ENCODE measurements around the gene DYNLRB1.
A peak's percentile ranks its signal among the peaks of the same experiment; 100 is the strongest.

Gene DYNLRB1

DNA sequence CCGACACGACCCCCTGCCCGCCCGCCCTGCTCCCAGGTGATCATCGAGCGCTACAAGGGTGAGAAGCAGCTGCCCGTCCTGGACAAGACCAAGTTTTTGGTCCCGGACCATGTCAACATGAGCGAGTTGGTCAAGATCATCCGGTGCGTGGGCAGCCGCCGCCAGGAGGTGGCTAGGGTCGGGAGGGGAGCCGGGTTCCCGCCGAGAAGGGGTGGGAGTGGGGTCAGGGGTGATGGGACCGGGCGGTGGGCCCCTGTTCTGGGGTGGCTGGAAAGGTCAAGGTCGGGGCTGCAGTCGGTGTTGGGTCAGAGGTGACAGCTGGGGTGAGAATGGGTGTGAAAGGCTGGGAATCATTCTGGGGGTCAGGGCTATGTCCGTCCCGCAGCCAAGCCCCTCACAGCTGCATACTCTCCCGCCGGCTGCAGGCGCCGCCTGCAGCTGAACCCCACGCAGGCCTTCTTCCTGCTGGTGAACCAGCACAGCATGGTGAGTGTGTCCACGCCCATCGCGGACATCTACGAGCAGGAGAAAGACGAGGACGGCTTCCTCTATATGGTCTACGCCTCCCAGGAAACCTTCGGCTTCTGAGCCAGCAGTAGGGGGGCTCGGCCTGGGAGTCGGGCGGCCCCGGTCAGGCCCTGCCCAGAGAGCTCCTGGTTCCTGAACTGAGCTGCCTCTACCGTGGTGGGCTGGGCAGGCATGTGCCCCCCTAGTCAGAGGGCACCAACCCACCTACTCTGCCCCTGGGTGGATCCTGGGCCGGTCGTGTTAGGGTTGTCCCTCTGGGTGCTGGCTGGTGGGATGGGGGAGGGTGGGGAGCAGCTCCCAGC is 43.3 kb downstream of the DYNLRB1 start:
- DNase-seq, result peak; percentile 47

DNA sequence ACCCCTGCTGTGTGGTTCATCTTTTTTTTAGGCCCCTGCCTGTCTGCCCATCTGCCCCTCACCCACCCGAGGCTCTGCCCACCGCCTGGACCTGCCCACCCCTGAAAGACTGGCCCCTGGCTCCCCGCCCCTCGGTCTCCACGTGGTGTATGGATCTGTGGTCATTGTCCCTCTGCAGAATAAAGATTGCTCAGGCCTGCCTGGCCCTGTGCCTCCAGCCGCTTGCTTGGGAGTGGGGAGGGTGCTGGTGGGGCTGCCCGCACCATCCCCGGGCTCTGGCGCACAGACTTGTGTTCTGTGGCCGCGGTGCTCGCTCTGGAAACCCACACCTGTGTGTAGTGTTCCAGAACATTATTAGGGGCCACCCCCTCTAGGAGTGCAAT is 43.9 kb downstream of the DYNLRB1 start:
- no peak for DNase-seq

DNA sequence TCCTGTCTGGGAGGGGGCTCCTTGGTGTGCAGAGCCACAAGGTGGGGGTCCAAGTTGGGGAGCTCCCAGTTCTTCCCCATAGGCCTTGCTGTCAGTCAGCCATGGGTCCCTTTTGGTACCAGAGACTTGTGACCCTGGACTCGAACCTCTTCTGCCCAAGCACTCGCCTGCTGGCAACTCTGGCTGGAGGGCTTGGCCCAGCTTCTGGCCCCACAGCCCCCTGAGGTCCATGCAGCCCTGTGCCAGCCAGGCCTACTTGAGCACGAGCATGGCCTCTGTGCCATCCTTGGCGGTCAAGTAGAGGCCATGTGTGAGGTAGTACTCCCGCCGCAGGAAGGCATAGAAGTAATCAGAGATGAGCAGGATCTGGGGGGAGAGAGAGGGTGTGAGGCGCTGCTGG is 44.4 kb downstream of the DYNLRB1 start:
- no peak for DNase-seq

DNA sequence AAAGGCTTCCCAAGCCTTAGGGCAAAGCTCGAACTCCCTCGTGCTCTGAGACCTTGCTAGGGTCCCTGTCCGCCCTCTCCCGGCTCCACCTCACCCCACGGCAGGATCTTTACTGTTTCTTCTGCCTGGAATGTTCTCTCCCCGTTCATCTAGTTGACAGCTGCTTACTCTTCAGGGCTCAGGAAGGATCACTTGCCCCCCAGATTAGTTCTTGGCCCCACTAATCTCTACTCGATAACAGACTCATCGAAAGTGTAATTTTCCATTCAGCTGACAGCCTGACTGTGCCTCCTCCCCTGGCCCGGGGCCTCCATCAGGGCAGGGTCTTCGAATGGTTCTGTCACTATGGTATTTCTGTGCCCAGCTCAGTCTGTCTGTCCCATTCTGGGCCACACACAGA is 45.4 kb downstream of the DYNLRB1 start:
- no peak for DNase-seq

DNA sequence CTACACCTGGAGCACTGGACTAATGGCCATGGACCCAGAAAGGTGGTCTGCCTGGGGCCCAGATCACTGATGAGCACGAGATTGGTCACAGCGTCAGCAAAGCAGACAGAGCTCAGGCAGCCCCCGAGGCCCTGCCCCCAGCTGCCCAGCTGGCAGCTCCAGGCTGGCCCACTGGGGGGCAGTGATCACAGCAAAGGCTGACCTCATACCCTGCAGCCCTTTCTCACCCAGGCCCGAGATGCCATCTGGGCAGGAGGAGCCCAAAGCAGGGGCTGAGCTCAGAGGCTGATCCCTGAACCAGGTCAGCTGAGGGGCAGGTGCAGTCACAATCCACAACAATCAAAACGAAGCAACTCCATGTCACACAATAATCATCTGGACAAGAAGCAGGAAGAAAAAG is 46.4 kb downstream of the DYNLRB1 start:
- no peak for DNase-seq

DNA sequence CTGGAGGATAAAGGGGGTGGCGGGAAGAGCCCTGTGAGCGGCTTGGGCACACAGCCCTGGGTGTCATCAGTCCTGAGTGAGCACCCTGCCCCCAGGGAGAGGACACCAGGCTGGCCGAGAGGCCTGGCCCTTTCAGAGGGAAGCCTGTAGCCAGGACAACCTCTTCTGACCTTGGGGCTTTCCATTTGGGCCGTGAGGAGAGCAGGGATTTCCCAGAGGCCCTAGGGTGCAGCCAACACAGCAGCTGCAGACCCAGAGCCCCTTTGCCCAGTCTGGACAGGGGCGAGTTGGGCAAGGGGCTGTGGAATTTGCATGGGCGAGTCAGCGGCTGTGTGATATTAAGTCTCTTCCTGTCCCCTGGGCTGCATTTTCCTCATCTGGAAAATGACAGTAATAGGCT is 48.6 kb downstream of the DYNLRB1 start:
- DNase-seq, result no peak

DNA sequence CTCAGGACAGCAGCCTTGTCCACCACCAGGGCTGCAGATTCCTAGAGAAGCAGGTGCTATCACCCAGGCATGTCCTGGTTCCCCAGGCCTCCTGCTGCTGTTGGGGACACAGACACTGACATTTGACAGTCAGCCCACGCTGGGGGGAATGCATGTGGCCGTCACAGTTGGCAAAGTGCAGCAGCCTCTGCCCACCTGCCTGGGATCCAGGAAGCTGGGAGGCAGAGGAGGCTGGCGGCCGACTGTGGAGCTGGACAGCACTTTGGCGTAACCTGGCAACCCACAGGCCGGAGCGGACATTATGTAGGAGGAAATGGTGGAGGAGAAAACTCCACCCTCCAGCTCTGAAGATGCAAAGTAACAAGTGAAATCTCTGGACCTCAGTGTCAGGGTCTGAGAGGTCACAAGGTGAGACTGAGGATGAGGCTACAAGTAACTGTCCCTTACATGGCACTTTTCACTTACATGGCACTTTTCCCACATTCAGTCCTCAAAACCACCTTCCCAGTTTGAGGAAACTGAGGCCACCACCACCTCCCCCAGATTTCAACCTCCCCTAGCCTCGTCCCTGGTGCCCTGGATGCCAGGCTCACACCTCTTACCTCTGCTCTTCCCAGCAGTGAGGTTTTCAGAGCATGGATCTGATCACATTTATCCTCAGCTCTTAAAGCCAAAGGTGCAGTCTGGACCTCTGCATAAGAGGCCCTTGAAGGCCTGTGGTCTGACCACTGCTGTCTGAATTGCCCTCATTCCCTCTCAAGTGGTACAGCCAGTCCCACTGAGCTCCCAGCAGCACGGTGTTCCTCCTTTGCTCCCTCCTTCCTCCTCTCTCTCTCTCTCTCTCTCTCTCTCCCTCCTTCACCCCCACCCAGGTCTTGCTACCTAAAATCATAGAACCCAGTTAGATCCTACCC is 51.0 kb downstream of the DYNLRB1 start:
- DNase-seq, result no peak

DNA sequence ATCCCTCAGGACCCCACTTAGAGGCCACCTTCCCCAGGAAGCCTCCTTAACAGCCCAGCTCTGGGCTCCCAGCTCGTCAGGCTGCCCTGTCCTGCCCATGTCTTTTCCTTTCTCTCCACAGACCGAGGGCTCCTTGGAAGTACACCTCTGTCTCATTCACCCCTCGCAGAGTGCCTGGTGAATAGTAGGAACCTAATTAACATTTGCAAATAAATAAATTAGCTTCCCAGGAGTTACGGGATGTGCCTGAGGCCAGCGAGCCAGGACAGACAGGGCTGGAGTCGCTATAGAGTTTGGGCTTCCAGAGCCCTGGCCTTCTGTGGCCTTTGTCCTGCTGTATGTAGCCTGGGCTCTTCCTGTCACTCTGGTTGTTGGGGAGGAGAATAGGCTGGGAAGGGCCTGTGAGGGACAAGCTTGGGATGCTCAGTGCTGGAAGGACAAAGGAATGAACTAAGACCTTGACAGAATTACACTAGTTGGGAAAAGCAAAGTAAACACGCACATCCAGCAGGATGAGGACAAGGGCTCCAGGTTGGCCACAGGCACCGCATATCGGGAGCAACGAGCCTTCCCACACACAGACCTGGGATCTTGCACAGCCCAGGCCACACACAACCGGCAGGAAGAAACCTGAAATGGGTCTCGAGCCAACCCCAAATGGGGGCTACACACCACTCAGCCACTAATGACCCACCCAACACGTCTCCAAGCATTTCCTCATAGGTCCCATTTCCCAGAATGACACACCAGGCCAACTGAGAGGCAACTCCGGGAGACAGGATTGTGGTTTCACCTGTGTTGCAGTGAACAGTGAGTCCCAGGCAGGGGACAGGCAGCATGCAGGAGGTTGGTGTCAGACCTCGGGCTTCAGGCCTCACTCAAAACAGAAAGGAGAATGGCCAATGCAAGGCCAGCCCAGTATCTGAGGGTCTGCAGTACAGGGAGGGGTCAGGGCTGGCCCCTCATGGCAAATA is 52.0 kb downstream of the DYNLRB1 start:
- no peak for DNase-seq

DNA sequence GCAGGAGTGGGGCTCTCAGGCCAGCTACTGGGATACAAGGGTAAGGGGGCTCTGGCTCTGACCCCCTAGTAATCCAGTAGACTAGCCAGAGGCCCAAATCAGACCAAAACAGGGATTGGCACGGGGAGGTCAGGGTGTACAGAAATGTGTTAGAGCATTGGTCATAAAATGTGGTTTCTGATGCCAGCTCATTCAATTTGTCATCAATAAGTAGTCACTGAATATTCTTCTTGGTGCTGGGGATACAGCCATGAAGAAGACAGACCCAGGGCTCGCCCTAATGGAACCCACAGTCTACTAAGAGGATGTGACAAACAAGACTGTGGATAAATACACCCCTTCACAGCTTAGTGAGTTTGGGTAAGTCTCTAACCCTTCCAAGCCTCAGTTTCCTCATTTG is 53.4 kb downstream of the DYNLRB1 start:
- no peak for DNase-seq

DNA sequence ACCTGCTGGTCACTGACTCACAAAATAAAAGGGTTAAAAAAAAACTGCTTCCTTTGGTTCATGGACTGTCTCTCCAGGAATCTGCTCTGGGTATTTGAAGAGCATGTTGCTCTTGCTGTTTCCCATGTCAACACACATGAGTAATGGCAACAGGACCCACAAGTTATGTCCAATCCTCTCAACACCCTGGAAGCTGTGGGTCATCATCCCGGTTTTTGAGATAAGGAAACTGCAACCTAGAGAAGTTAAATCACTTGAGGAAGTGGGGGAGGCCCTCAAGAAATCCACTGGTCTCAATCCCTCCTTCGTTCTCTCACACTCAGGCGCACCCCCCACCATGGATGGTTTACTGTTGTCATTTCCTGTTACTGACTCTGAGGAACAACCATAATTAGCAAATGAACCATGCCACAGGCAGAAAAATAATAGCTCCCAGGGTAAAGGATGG is 54.7 kb downstream of the DYNLRB1 start:
- no peak for DNase-seq

DNA sequence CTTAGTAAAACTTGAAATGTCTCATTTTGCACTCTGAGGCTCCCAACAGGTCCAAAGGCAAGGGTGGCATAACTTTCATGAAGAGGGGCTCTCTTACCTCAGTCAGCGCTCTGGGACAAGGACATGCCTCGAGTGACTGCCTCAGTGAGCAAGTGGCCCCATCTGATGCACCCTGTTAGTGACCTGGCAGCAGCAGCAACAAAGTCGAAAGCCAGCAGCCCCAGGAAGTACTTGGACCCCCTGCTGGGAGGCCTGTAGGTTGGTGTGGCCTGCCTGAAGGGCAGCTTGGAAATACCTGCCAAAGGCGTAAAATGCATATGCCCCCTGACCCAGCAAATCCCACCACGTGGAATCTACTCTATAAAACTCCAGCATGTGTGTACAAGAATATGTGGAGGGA is 55.5 kb downstream of the DYNLRB1 start:
- DNase-seq, result no peak

DNA sequence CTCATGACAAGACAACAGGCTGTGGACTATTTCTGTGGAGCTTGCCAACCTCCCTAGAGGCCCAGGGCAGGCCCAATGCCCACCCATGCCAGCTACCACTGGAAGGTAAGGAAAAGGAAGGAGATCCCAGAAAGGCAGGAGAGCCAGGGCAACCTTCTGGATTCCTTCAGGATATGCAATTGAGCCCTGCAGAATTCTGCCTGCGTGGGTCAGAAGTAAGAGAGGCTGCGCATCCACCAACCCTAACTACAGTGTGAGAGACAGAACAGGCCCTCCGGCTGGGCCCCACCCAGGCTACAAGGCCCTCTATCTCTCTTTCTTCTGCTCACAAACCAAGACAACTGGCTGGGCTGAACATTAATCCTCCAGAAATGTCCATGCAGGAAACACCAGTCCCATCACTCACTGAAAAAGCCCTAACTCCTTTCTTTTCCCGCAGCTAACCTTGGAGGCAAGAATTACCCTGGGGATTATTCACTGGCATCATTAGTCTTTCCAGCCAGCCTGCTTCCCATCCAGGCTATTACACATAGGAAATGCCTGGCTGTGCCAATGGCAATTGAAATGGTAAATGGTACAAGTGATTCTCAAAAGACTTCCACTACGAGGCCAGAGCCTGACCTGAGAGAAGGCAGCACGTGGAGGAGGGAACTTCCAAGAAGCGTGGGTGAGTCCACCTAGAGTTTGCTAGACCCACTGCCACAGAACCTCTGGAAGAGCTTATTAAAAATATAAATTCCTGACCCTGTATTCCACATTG is 57.5 kb downstream of the DYNLRB1 start:
- DNase-seq, result no peak

DNA sequence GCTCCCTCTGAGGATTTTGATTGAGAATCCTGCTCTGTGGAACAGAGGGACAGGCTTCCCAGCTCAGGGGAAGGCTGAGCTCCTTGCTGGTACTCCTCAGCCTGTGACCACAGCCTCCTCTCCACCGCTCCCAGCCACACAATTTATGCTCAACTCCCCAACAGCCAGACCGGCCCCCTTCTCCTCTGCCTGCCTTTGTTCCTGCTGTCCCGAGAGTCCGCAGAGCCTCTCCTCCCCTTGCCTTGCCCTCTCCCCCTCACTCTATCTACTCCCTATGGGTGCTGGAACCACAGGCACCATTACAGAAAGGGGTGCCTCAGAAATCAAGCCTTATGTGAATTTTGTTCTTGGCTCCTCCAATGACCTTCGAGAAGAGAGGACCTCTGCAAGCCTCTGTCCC is 58.2 kb downstream of the DYNLRB1 start:
- DNase-seq, result no peak

DNA sequence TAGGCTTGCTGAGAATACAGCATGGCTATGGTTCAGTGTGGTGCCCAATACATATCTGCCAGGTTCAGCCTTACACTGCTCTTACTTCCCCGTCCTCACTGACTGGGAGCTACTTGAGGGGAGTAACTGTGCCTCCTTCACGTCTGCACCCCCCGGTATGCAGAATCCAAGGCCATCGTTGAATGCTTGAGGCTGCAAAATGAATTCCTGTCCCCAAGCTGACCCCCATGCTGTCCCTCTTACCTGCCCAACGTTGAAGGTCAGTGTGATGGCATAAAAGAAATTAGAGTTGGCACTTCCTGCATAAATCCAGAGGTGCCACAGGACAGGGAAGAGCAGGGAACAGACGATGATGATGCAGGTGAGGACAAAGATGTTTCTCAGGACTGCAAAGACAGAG is 58.6 kb downstream of the DYNLRB1 start:
- DNase-seq, result no peak

DNA sequence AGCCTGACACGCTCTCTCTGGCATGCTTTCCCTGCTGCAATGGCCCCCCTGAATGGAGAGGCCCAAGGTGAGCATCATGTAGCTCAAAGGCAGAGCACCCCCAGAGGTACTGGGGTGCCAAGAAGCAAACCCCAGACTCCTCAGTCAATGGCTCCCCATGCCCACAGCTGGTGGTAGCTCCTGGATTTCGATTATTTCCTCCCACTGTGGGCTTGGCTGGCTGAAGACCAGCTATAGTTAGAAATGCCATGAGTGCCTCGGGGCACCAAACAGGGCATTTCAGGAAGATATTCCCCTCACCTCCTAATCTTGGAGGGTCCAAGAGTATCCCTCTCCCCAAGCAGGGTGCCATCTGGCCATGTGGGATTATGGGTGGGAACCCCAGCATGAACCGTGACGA is 59.0 kb downstream of the DYNLRB1 start:
- DNase-seq, result no peak

DNA sequence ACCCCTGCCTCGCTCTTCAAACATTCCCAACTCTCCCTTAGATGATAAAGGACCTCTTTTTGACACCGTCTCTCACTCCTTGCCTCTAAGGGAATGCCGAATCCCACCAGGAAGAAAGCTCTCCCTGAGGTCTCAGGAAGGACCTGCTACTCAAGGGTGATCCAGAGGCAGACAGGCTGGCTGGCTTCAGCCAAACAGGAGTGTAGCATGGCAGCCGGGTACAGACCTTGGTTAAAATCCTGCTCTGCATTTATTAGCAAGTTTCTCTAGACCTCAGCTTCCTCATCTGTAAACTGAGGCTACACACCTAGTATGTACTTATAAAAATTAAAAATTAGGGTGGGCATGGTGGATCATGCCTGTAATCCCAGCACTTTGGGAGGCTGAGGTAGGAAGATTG is 59.5 kb downstream of the DYNLRB1 start:
- no peak for DNase-seq

DNA sequence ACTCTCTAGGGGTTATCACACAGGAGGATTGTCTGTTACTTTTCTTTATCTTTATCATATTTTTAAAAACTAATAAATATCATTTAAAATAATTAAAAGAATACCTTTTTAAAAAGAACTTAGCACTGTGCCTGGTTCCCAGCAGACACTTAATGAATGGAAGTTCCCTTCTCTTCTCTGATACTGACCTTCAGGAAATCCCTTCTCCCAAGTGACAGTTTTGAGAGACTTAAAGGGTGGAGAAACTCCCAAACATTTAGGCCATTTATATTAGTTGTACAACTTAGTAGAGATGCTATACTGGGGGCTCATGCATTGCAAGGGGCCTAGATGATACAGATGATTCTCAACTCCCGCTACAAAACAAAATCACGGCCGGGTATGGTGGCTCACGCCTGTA is 60.8 kb downstream of the DYNLRB1 start:
- no peak for DNase-seq

DNA sequence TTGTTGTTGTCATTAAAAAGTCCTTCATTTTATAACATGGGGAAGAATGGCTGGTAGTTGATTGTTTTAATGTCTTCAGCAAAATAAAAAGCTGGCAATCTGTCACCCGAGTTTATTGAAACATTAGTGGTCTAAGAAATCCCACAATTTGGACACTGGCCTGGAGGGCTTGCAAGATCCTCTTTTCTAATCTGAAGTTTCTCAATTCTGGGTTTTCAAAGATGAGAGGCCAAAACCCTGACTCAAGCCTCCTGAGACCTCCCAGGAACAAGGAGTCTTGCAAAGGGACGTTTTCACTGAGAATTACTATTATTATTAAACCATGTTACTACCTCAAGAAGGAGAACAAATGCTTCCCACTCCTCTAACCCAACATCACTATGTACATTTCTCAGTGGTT is 61.8 kb downstream of the DYNLRB1 start:
- DNase-seq, result no peak

DNA sequence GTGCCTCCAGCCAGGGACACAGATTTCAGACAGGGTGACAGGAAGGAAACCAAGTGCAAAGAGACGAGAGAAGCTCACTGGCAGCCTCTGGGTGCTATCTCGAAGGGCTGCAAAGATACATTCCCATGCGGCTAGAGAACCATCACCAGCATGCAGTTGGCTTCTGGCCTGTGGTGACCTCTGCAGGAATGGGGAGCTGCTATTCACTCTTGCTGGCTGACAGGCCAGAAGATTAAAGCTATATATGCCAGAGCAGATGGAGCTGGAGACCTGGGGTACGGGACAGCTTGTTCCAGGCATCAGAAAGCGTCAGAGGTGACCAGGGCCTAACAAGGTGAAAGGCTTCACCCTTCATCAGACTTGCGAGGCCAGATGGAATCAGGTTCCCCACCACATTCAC is 62.3 kb downstream of the DYNLRB1 start:
- no peak for DNase-seq

DNA sequence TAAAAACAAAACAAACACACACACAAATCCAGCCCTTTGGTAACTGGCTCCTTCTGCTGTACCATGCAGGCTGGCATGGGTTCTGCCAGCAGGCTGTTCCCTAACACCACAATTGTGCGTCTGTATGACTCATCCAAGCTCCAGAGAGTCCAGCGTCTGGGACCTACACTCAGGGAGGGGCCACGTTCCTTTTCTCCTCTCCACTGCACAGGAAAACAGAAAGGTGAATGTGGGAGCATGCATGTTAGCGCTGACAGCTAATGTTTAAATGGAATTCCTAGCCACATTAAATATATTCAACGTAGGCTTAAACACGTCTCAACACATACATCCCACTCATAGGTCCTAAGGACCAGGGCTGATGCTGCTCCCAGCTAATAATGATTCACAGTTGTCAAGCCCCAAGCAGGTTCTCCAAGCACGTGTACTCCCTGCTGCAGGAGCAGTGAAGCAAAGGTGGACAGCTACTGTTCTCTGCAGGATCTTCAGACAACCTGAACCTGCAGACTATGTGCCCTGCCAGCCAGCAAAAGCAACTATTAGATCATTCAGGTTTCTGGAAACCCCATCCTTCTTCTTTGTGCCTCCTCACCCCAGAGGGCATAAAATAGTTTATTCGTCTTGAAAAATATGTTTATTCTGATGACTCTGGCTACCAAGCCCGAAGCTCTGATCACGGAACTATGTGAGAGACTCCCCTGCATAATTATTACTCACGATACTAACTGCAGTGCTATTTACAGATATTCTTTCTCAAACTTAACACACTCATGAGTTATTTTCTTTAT is 63.2 kb downstream of the DYNLRB1 start:
- DNase-seq, result no peak
